NB4 (cell line): ENCODE data around the gene SPPL3.

ENCODE experiments used
- DNase-seq: peaks from one replicate; pipeline ENCODE4 v3.0.0; 2010; ENCODE audit warnings: low read depth
- H3K4me3 ChIP-seq: one replicate; pipeline ENCODE4 v1.5.1; 2011; ENCODE audit warnings: mild to moderate bottlenecking, low read depth, low read length, moderate library complexity
- CTCF ChIP-seq: IDR thresholded peaks from one replicate; pipeline ENCODE4 v1.5.1; 2012; ENCODE audit warnings: low read depth, low read length
- MYC ChIP-seq: IDR thresholded peaks from 2 replicates; pipeline ENCODE4 v1.6.1; 2011; ENCODE audit warnings: low read depth, low read length
- POLR2A ChIP-seq: IDR thresholded peaks from 2 replicates; pipeline ENCODE4 v1.6.1; 2011; ENCODE audit warnings: mild to moderate bottlenecking; ENCODE audit not compliant: insufficient read length; ENCODE audit errors: extremely low read depth
- TF ChIP-seq, protein P1 (sequence below): IDR thresholded peaks from 2 replicates; pipeline ENCODE4 v1.6.1; 2011; ENCODE audit warnings: low read depth, low read length

The SPPL3 gene

GRCh38 chr12:120816363-120816762 lies 87.8 kb downstream of the SPPL3 start:
- TF ChIP-seq CTCF (no peak), POLR2A (no peak), MYC (no peak)
- TF ChIP-seq, protein P1, sequence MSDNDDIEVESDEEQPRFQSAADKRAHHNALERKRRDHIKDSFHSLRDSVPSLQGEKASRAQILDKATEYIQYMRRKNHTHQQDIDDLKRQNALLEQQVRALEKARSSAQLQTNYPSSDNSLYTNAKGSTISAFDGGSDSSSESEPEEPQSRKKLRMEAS = no peak
- no peak for DNase-seq
- no peak overlapping the region for H3K4me3 ChIP-seq

DNA sequence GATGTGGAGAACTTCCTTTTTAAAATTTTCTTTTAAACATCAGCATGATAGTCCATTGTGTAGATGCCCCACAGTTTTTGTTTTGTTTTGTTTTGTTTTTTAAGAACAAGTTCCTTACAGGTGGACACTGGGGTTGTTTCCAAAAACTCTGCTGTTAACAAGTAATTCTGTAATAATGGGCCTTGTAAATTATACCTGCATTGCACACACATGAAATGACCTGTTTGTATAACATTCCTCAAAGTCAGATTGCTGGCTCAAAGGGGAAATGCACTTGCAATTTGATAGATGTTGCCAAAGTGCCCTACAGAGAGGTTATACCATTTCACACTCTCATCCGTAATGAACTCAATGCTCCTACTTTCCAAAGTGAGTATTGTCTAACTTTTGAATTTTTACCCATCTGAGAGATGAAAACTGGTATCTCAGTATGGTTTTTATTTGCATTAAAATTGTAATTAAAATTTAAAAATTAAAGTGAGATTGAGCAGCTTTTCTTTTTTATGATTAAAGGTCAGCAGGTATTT lies 89.2 kb downstream of the SPPL3 start:
- no peak for DNase-seq
- no peak overlapping the region for H3K4me3 ChIP-seq

DNA sequence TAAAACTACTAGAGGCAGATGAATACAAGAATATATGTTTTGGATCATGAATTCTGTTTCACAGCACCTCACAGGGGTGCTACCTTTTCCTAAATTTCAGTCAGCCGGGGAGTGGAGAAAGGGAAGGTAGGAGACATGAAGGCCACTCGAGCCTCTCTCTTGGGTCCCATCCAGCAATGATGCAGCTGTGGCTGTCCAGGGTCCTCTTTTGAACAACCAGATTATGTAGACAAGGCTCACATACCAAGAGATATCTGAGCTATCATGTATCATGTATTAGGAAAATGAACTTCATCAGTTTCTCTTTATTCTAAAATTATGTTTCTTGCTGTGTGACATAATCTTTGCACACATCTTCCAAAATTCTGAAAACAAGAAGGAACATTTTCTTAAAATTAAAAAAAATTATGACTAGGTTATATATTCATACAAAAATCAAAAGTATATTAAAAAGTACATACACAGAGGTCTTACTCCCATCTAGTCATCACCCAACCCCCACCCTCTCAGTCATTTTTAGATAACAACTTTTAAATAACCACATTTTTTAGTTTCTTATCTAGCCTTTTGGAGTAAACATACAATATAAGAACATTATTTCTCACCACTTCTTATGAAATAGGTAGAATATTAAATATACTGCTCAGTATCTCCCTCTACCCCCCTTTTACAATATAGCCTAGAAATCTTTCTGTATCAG lies 89.8 kb downstream of the SPPL3 start:
- no peak for DNase-seq
- no peak overlapping the region for H3K4me3 ChIP-seq
- no peak for TF ChIP-seq MYC
- no peak for TF ChIP-seq POLR2A

More for the DNA sequence above, 89.2 kb downstream of the SPPL3 start:
- TF ChIP-seq MYC (no peak), CTCF (no peak), POLR2A (no peak)
- TF ChIP-seq, protein P1 = no peak

DNA sequence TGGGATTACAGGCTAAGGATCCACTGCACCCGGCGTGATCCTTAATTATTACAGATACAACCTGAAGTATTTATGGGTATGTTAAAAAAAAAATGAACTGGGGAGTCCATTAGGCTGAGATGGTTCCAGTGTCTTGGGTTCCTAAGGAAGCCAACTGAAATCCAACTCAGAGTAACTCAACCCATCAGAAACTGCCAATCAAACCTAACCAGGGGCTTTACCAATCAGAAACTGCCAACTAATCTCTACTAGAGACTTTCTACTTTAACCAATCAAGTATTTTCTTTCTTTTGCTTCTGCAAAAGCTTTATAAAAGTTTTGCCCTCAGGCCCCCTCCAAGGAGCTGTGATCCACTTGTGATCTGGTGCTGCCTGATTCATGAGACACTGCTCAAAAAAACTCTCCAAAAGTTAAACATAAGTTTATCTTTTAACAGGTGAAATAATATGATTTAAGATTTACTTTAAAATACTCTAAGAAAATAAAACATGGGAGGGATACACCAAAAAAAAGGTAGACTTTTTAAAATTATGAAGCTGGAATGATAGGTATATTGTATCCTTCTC lies 90.5 kb downstream of the SPPL3 start:
- H3K4me3 ChIP-seq = no peak overlapping the region
- no peak for DNase-seq
- TF ChIP-seq MYC (no peak), POLR2A (no peak), CTCF (no peak)
- TF ChIP-seq, protein P1 = no peak

GRCh38 chr12:120810021-120810420 lies 94.1 kb downstream of the SPPL3 start:
- no peak for DNase-seq
- TF ChIP-seq CTCF = no peak
- TF ChIP-seq, protein P1 = no peak
- TF ChIP-seq MYC = no peak
- TF ChIP-seq POLR2A = no peak
- H3K4me3 ChIP-seq = no peak overlapping the region

GRCh38 chr12:120804428-120804827 lies 99.7 kb downstream of the SPPL3 start:
- no peak for DNase-seq
- no peak overlapping the region for H3K4me3 ChIP-seq
- TF ChIP-seq CTCF (no peak), POLR2A (no peak), MYC (no peak)
- TF ChIP-seq, protein P1 = no peak
